Muscle layer of duodenum (tissue), 2 donors: ENCODE results near the gene RABGEF1.

ENCODE experiments used
- H3K27ac ChIP-seq: one replicate; pipeline ENCODE4 v1.7.0; 2013; ENCODE audit warnings: mild to moderate bottlenecking, low read length
- H3K27me3 ChIP-seq: one replicate; pipeline ENCODE4 v1.7.0; 2013; ENCODE audit warnings: low read depth, mild to moderate bottlenecking, control low read depth, low read length
- H3K36me3 ChIP-seq, 2 donors: one replicate each; pipeline ENCODE4 v1.7.0; 2013; ENCODE audit warnings: low read length in 2 of 2, control low read depth in 1 of 2, mild to moderate bottlenecking in 1 of 2; ENCODE audit not compliant: insufficient read depth in 2 of 2, control insufficient read depth in 1 of 2
- H3K4me1 ChIP-seq, 2 donors: one replicate each; pipeline ENCODE4 v1.7.0; 2013; ENCODE audit warnings: low read length in 2 of 2, mild to moderate bottlenecking in 2 of 2, control low read depth in 1 of 2, moderate library complexity in 1 of 2; ENCODE audit not compliant: insufficient read depth in 2 of 2, control insufficient read depth in 1 of 2
- H3K4me3 ChIP-seq, 2 donors: one replicate each; pipeline ENCODE4 v1.7.0; 2013; ENCODE audit warnings: low read length in 2 of 2, low read depth in 1 of 2, mild to moderate bottlenecking in 1 of 2
- H3K9me3 ChIP-seq, 2 donors: one replicate each; pipeline ENCODE4 v1.7.0; 2013; ENCODE audit warnings: low read length in 2 of 2, control low read depth in 1 of 2, mild to moderate bottlenecking in 1 of 2; ENCODE audit not compliant: control insufficient read depth in 1 of 2
- donor health status: healthy.

RABGEF1 gene

GRCh38 chr7:66860767-66861166, 120.2 kb downstream of the RABGEF1 start:
- no peaks in the 10 kb centered on the region for H3K27me3 ChIP-seq
- no peak overlapping the region for H3K27ac ChIP-seq
- H3K4me1 ChIP-seq = no peaks in the 10 kb centered on the region
- H3K9me3 ChIP-seq = no peaks in the 10 kb centered on the region
- H3K36me3 ChIP-seq = peaks cover 8 to 14% of the 10 kb centered on the region in 2 donors
- H3K4me3 ChIP-seq = no peak overlapping the region
